Mammary epithelial cell (primary cell): ENCODE results near the gene ALG1.
"Not testable (repeated sequence)": the region's sequence is repeated elsewhere in the genome, so short reads cannot be mapped to it uniquely, and the experiment has no call there.

ENCODE experiments used
- CTCF ChIP-seq, 2 donors: IDR thresholded peaks in 1 of 2; conservative IDR thresholded peaks in 1 of 2; 2 replicates each; pipeline ENCODE4 v1.5.1; 2011 to 2012; ENCODE audit warnings: inconsistent platforms in 2 of 2, low read length in 2 of 2, mild to moderate bottlenecking in 2 of 2, control low read depth in 1 of 2, low read depth in 1 of 2; ENCODE audit not compliant: insufficient read depth in 1 of 2; ENCODE audit errors: extremely low read depth in 1 of 2
- EZH2 ChIP-seq: IDR thresholded peaks from 2 replicates; pipeline ENCODE4 v1.6.1; 2012; ENCODE audit warnings: low read length, inconsistent platforms, borderline replicate concordance

GRCh38 chr16:5098221-5099159 lies 26.8 kb downstream of the ALG1 start:
- not testable (repeated sequence) for TF ChIP-seq CTCF (conservative IDR thresholded peaks at IDR 0.05 in 1 of 2, IDR thresholded peaks at IDR 0.05 in 1 of 2; ENCODE audit: extremely low read depth in 1 of 2, insufficient read depth in 1 of 2, low read depth in 1 of 2, low read length in 2 of 2); EZH2
